H9 (cell line): ENCODE results near the gene LTV1. TPM values are rescaled to one million over a fixed set of nuclear protein-coding genes. Genes with fewer than 3 reads are reported as not detected.

Source experiments
- DNase-seq: peaks from one replicate; pipeline ENCODE4 v3.0.0-alpha.2; 2017
- H2AFZ ChIP-seq: one replicate; pipeline ENCODE4 v1.6.1; 2013; ENCODE audit warnings: mild to moderate bottlenecking, low read length, control low read depth, moderate library complexity
- H2AK5ac ChIP-seq: 2 replicates; pipeline ENCODE4 v1.6.1; 2013; ENCODE audit warnings: low read length, control low read depth, mixed read lengths; ENCODE audit not compliant: insufficient read length
- H2BK120ac ChIP-seq: one replicate; pipeline ENCODE4 v1.6.1; 2013; ENCODE audit warnings: low read depth, mild to moderate bottlenecking, low read length, control low read depth, inconsistent platforms; ENCODE audit not compliant: poor library complexity, severe bottlenecking
- H2BK12ac ChIP-seq: 2 replicates; pipeline ENCODE4 v1.6.1; 2013; ENCODE audit warnings: low read length, control low read depth, mixed read lengths, low read depth; ENCODE audit not compliant: insufficient read length
- H2BK15ac ChIP-seq: 2 replicates; pipeline ENCODE4 v1.6.1; 2013; ENCODE audit warnings: low read depth, low read length, control low read depth
- H2BK20ac ChIP-seq: one replicate; pipeline ENCODE4 v1.6.1; 2013; ENCODE audit warnings: low read depth, mild to moderate bottlenecking, low read length, control low read depth, inconsistent platforms; ENCODE audit not compliant: poor library complexity, severe bottlenecking
- H2BK5ac ChIP-seq: 2 replicates; pipeline ENCODE4 v1.6.1; 2013; ENCODE audit warnings: low read length, control low read depth, mixed read lengths; ENCODE audit not compliant: insufficient read length
- H3K14ac ChIP-seq: 2 replicates; pipeline ENCODE4 v1.6.1; 2013; ENCODE audit warnings: low read length, control low read depth; ENCODE audit not compliant: insufficient read depth
- H3K18ac ChIP-seq: 2 replicates; pipeline ENCODE4 v1.6.1; 2013; ENCODE audit warnings: low read depth, mild to moderate bottlenecking, mixed read lengths, low read length, control low read depth; ENCODE audit not compliant: insufficient read length
- H3K23ac ChIP-seq: 2 replicates; pipeline ENCODE4 v1.6.1; 2013; ENCODE audit warnings: low read length, control low read depth, mixed read lengths, low read depth; ENCODE audit not compliant: insufficient read length
- H3K23me2 ChIP-seq: 2 replicates; pipeline ENCODE4 v1.6.1; 2013; ENCODE audit warnings: low read depth, mild to moderate bottlenecking, mixed read lengths, low read length, control low read depth; ENCODE audit not compliant: insufficient read length, poor library complexity, severe bottlenecking
- H3K27ac ChIP-seq: 2 replicates; pipeline ENCODE4 v1.5.1; 2013; ENCODE audit warnings: low read length, control low read depth, mixed read lengths, low read depth; ENCODE audit not compliant: insufficient read length
- H3K27me3 ChIP-seq: 2 replicates; pipeline ENCODE4 v1.6.1; 2013; ENCODE audit warnings: low read length, control low read depth, inconsistent platforms; ENCODE audit not compliant: insufficient read depth
- H3K4ac ChIP-seq: 2 replicates; pipeline ENCODE4 v1.6.1; 2013; ENCODE audit warnings: low read depth, mild to moderate bottlenecking, control low read depth, inconsistent platforms, low read length, moderate library complexity
- H3K4me1 ChIP-seq: 2 replicates; pipeline ENCODE4 v1.6.1; 2013; ENCODE audit warnings: low read length, control low read depth, inconsistent platforms; ENCODE audit not compliant: insufficient read depth
- H3K4me2 ChIP-seq: 2 replicates; pipeline ENCODE4 v1.6.1; 2013; ENCODE audit warnings: low read length, control low read depth, mixed read lengths; ENCODE audit not compliant: insufficient read length, insufficient read depth
- H3K56ac ChIP-seq: 2 replicates; pipeline ENCODE4 v1.6.1; 2013; ENCODE audit warnings: low read depth, mild to moderate bottlenecking, mixed read lengths, low read length, control low read depth; ENCODE audit not compliant: insufficient read length
- H3K79me1 ChIP-seq: 2 replicates; pipeline ENCODE4 v1.6.1; 2013; ENCODE audit warnings: low read depth, mild to moderate bottlenecking, moderate library complexity, low read length, control low read depth, inconsistent platforms; ENCODE audit not compliant: insufficient read depth, poor library complexity, severe bottlenecking
- H3K79me2 ChIP-seq: 2 replicates; pipeline ENCODE4 v1.6.1; 2013; ENCODE audit warnings: low read length, control low read depth, inconsistent platforms; ENCODE audit not compliant: insufficient read depth
- H3K9ac ChIP-seq: 2 replicates; pipeline ENCODE4 v1.6.1; 2013; ENCODE audit warnings: low read length, control low read depth, mixed read lengths; ENCODE audit not compliant: insufficient read length; ENCODE audit errors: extremely low read depth
- H3K9me3 ChIP-seq: one replicate; pipeline ENCODE4 v1.6.1; 2013; ENCODE audit warnings: low read depth, low read length, inconsistent platforms; ENCODE audit not compliant: control insufficient read depth
- H3T11ph ChIP-seq: one replicate; pipeline ENCODE4 v1.6.1; 2013; ENCODE audit warnings: mild to moderate bottlenecking, low read length, control low read depth, inconsistent platforms
- H4K20me1 ChIP-seq: one replicate; pipeline ENCODE4 v1.6.1; 2013; ENCODE audit not compliant: control insufficient read depth, insufficient read length, insufficient read depth
- H4K5ac ChIP-seq: 2 replicates; pipeline ENCODE4 v1.6.1; 2013; ENCODE audit warnings: low read depth, mild to moderate bottlenecking, mixed read lengths, low read length, control low read depth; ENCODE audit not compliant: insufficient read length
- H4K8ac ChIP-seq: replicated peaks from 2 replicates; pipeline ENCODE4 v1.6.1; 2013; ENCODE audit warnings: low read length, control low read depth, mixed read lengths, low read depth; ENCODE audit not compliant: insufficient read length
- H4K91ac ChIP-seq: 2 replicates; pipeline ENCODE4 v1.6.1; 2013; ENCODE audit warnings: low read depth, mild to moderate bottlenecking, moderate library complexity, mixed read lengths, low read length, control low read depth; ENCODE audit not compliant: insufficient read length
- H3K27ac Mint-ChIP-seq, 3 experiments: 2 replicates in 2 of 3; 3 replicates in 1 of 3; pipeline ENCODE4 v1.8.0; 2020 to 2021; ENCODE audit warnings: mixed read lengths in 3 of 3, mild to moderate bottlenecking in 1 of 3, moderate library complexity in 1 of 3
- H3K27me3 Mint-ChIP-seq: 2 replicates; pipeline ENCODE4 v1.8.0; 2021; ENCODE audit warnings: low read depth, mild to moderate bottlenecking, moderate library complexity, mixed read lengths
- H3K36me3 Mint-ChIP-seq, 3 experiments: 2 replicates in 2 of 3; 3 replicates in 1 of 3; pipeline ENCODE4 v1.8.0; 2020 to 2021; ENCODE audit warnings: low read depth in 3 of 3, mixed read lengths in 3 of 3; ENCODE audit not compliant: insufficient read depth in 1 of 3
- H3K4me1 Mint-ChIP-seq, 2 experiments: 2 replicates each; pipeline ENCODE4 v1.8.0; 2020; ENCODE audit warnings: mixed read lengths in 2 of 2
- H3K4me3 Mint-ChIP-seq, 2 experiments: 2 replicates in 1 of 2; 3 replicates in 1 of 2; pipeline ENCODE4 v1.8.0; 2020 to 2021; ENCODE audit warnings: mild to moderate bottlenecking in 2 of 2, mixed read lengths in 2 of 2, moderate library complexity in 1 of 2
- H3K9me3 Mint-ChIP-seq, 2 experiments: 2 replicates in 1 of 2; 3 replicates in 1 of 2; pipeline ENCODE4 v1.8.0; 2020; ENCODE audit warnings: mild to moderate bottlenecking in 2 of 2, mixed read lengths in 2 of 2, moderate library complexity in 1 of 2
- CTCF ChIP-seq: fragments of 200-600 bp; sonication (generic); conservative IDR thresholded peaks from 3 replicates; pipeline ENCODE4 v1.8.0; 2021; ENCODE audit warnings: antibody characterized with exemption, mild to moderate bottlenecking
- whole genome bisulfite sequencing: extraction: QIAGEN DNeasy Blood & Tissue Kit; methylation state at CpG from one replicate; pipeline ENCODE4 v1.1.7; 2013; ENCODE audit warnings: missing lambda C conversion rate, low lambda C conversion rate, mixed read lengths; ENCODE audit not compliant: insufficient read length; ENCODE audit errors: extremely low coverage; 5-methylcytosine and 5-hydroxymethylcytosine counted together
- total RNA-seq: library from RNA; stranded (reverse); gene quantifications from 2 replicates; pipeline ENCODE4 v1.2.1, GENCODE V29; 2021

LTV1 gene
- total RNA-seq, 1 experiment from 2014 or later = 62.9 TPM

- Mint-ChIP-seq H3K4me3 (no peak overlapping the region), H3K27me3 (no peaks in the 10 kb centered on the region; the same call in none of the 2 replicates), H3K27ac (no peak overlapping the region), H3K4me1 (peaks cover 11 to 18% of the 10 kb centered on the region in 2 experiments), H3K36me3 (peaks cover 0 to 4% (median 0%) of the 10 kb centered on the region in 3 experiments; a peak in 4 of 7 replicates), H3K9me3 (peaks cover 9 to 10% of the 10 kb centered on the region in 2 experiments; a peak in 4 of 5 replicates)
- no peak overlapping the region for H3K4me2 ChIP-seq
- H4K5ac ChIP-seq = no peak overlapping the region
- no peak overlapping the region for H2BK5ac ChIP-seq
- H3K18ac ChIP-seq = no peak overlapping the region
- no peak overlapping the region for H2BK15ac ChIP-seq
- H2AK5ac ChIP-seq = no peak overlapping the region
- no peaks in the 10 kb centered on the region for H4K20me1 ChIP-seq
- no peaks in the 10 kb centered on the region for H3K79me1 ChIP-seq
- TF ChIP-seq CTCF = no peak
- H3K79me2 ChIP-seq = no peaks in the 10 kb centered on the region
- H3K27ac ChIP-seq = no peak overlapping the region
- WGBS = no CpG with 5 or more reads among the region's 1 CpG
- H3K27me3 ChIP-seq = no peaks in the 10 kb centered on the region
- no peaks in the 10 kb centered on the region for H3K23me2 ChIP-seq
- no peak overlapping the region for H4K8ac ChIP-seq
- H3K14ac ChIP-seq = no peak overlapping the region
- no peak overlapping the region for H2AFZ ChIP-seq
- no peaks in the 10 kb centered on the region for H3K4me1 ChIP-seq
- H3K56ac ChIP-seq = no peak overlapping the region
- no peak overlapping the region for H3T11ph ChIP-seq
- no peak for DNase-seq
- no peak overlapping the region for H3K4ac ChIP-seq
- no peak overlapping the region for H3K23ac ChIP-seq
- no peaks in the 10 kb centered on the region for H3K9me3 ChIP-seq
- no peak overlapping the region for H2BK120ac ChIP-seq
- no peak overlapping the region for H2BK12ac ChIP-seq
- H4K91ac ChIP-seq = no peak overlapping the region
- no peak overlapping the region for H3K9ac ChIP-seq
- H2BK20ac ChIP-seq = no peak overlapping the region
These were observed 67.9 kb downstream of the LTV1 start for GRCh38 chr6:143911028-143911427.
